ENCODE results near the gene PCGF3.

GRCh38 chr4:771464-771863 lies 65.8 kb downstream of the PCGF3 start:
- TF ChIP-seq POLR2AphosphoS5 (IDR thresholded peaks at IDR 0.05; ENCODE audit: low read depth, low read length) (no peak), REST (IDR thresholded peaks at IDR 0.05; ENCODE audit: insufficient read depth in 1 of 2, low read depth in 2 of 2, low read length in 2 of 2) (no peak), SIN3A (IDR thresholded peaks at IDR 0.05; ENCODE audit: borderline replicate concordance, insufficient read depth, low read length) (no peak), TAF1 (IDR thresholded peaks at IDR 0.05; ENCODE audit: borderline replicate concordance, insufficient read depth, low read length) (no peak), FOXP2 (optimal IDR thresholded peaks at IDR 0.05; ENCODE audit: borderline replicate concordance, extremely low read depth, extremely low read length, insufficient read depth) (no peak)
